GM18499 (cell line): ENCODE data around the gene CBLB.

Experiments used
- ATAC-seq: cut with Tn5 transposase; IDR thresholded peaks from one replicate; pipeline ENCODE4 v1.9.1; 2021; ENCODE audit warnings: moderate number of reproducible peaks; ENCODE audit not compliant: insufficient read depth, unreplicated experiment

The CBLB gene

DNA sequence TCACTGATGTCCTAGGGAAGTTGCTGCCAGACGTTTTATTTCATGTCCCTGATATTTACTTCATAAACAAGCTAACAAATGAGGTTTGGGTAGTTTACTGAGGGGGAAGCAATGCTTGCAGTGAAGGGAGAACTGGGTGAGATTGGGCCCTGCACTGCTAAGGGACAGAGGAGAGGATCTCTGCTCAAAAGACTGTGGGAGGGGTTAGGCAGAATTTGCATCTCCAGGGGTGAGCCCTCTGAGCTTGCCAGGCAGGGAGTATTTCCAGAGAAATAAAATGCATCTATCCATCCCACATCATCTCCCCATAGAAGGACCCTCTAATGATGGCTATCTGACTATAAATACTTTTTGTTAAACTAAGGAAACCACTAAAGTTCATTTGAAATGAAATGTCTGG is 215.6 kb downstream of the CBLB start:
- ATAC-seq, result no peak

- ATAC-seq, result no peak
Measured at GRCh38 chr3:105649480-105649879, 219.3 kb downstream of the CBLB start.

GRCh38 chr3:105647047-105647446 is 221.8 kb downstream of the CBLB start:
- no peak for ATAC-seq

- ATAC-seq, result no peak
Measured at GRCh38 chr3:105639131-105639530, 229.7 kb downstream of the CBLB start.

DNA sequence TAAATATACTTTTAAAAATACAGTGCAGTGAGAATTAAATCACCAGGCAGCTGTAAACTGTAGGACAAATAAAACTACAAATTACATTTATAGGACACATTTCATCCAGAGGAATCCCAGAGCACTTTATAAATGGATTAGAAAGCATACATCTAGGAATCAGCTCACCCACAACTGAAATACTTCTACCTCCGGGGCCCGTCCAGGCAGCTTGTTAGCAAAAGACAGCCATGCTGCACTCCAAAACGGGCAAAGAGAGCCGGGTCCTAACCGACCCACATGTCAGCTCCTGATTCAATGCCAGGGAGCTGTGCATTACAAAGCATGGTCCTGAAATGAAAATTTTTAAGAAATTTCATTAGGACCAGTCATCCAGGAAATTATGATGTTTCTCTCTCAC is 234.1 kb downstream of the CBLB start:
- ATAC-seq, result no peak

DNA sequence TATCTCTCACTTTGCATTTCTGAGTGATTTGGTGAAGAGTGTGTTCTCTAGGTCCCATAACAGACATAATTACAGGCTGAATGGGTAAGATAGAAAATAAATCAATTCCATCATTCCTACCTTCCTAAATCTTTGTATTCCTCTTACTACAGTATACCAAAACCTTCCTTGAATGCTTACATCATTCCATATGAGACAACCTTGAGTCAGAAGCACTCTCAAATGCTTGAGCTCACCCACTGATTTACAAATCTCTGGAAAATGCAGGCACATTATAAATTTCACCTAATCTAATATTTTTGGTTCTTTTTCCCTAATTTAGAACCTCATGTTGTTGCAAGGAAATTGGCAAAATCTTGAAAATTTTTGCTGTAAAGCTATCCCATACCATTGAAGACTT is 239.1 kb downstream of the CBLB start:
- ATAC-seq, result no peak

DNA sequence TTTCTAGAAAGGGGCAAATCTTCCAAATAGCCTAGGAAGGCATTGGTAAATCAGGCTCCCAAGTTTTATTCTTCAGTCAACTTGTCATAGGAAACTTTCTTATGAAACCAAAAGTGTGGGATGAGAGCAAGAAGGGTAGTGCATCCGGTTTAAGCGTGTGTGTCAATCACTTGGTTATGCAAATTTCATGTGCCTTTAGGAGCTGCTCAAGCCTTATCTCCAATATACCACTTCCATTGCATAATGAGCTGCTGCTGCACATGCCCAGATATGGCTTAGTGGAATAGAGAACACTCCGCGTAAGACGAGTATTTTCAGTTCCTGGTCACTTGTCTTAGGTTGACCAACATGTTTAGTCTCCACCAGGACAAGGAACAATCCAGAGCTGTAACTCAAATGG is 242.1 kb downstream of the CBLB start:
- ATAC-seq, result no peak

GRCh38 chr3:105622169-105622568 is 246.6 kb downstream of the CBLB start:
- no peak for ATAC-seq

DNA sequence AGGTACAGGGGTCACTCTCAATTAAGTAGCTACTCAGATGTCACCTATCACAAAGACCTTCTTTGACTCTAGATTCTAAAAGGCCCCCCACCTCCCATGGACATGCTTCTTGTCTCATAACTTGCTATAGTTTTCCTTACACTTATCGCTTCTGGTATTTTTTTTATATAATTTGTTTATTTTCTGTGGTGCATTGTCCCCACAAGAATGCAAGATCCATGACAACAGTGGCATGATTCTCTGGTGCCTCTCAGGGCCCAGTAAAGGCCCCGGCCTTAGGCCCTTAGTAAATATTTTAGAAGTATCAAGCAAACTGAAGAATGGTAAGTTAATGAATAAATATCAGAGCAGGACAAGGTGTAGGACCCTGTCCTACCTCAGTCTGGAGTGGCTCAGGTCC is 248.6 kb downstream of the CBLB start:
- no peak for ATAC-seq

- ATAC-seq, result no peak
Measured at GRCh38 chr3:105619651-105620050, 249.2 kb downstream of the CBLB start.

DNA sequence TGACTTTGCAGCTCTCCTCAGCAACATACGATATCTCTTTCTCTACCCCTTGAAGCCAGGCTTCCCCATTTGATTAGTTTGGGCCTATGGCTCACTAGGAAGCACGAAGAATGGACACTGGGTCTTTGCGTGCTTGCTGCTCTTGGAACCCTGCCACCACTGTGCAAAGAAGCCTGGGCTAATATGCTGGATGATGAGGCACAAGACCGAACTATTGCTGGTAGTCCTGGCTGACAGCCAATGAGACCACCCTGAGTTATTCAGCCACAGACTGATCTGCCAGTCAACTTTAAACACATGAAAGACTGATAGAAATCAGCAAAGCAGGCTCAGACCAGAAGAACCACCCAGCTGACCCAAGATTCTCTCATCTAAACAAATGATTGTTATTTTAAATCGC is 250.3 kb downstream of the CBLB start:
- ATAC-seq, result no peak

DNA sequence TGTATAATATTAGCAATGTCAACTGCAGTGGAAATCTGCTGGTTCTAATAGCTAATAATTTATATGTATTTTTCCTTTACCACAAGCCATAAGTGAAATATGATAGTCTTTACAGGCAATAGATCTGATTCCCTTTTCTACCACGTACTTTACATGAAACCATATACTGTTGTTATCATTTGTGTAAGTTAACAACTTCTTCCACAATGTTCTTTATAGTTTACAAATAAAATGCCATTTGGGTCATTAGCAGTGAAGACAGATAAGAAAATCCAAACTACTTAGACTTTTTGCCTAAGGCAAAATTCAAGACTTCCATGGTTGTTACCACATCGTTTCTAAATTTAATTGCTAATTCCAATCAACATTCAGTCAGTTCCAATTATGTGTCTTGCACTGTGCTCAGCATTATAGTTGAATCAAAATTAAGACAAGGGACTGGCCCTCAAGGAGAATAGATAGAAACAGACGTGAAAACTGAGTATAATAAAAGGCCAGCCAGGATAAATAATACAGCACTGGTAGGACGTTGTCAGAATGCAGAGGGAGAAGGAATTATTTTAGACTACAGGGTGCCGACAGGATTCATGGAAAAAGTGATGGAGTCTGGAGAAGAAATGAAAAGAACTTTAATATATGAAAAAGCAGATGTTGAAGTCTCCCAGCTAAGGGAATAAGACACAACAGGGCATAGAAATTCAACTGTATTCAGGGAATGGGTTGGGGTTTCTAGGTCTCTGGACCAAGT is 252.3 kb downstream of the CBLB start:
- no peak for ATAC-seq

- no peak for ATAC-seq
Measured at GRCh38 chr3:105615814-105616213, 253.0 kb downstream of the CBLB start.

DNA sequence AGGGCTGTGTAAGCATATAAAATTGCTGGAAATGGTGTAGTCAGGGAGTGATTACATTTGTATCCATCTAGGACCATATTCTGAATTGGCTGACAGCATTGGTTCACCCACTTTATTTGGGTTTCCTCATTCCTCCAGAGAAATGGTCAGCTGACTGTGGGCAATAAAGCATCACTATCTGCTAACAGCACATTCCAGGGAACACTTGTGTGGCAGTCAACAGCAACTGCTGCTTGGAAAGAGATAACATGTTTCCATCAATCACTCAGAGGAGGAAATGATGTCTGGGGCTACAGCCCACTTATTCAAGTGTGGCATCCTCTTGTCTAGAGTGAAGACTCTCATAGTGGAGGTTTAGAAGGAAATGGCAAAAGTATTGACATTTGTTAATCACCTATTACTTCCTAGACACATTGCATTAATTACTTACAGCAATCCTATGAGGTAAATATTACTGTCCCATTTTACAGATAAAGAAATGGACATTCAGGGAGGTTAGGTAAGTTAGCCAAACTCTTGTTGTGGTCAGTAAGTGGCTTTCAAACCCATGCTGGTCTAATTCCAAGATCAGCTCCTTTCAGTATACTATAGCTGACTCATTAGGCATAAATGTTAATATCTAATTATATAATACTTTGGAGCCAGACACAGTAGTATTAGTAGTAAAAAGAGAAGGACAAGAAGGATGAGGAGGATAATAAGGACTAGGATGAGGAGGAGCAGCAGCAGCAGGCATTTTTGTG is 254.4 kb downstream of the CBLB start:
- ATAC-seq, result no peak

DNA sequence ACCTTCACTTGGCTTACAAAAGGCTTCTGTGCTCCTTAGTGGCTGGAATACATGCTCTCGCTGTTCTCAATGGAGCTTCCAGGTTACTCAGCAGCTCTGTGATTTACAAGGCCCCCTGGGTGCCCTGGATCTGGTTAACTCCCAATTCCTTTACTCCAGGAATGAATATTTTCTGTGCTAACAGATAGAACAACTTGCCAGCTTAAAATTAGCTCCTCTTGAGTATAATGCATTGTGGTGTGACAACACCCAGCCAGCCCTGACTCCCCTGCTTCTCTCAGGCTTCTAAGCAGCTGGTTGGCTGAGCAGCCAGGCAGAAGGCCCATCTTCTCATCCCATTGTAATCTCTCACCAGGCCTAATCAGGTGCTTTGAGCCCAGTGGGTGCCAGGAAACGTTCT is 255.7 kb downstream of the CBLB start:
- ATAC-seq, result no peak

DNA sequence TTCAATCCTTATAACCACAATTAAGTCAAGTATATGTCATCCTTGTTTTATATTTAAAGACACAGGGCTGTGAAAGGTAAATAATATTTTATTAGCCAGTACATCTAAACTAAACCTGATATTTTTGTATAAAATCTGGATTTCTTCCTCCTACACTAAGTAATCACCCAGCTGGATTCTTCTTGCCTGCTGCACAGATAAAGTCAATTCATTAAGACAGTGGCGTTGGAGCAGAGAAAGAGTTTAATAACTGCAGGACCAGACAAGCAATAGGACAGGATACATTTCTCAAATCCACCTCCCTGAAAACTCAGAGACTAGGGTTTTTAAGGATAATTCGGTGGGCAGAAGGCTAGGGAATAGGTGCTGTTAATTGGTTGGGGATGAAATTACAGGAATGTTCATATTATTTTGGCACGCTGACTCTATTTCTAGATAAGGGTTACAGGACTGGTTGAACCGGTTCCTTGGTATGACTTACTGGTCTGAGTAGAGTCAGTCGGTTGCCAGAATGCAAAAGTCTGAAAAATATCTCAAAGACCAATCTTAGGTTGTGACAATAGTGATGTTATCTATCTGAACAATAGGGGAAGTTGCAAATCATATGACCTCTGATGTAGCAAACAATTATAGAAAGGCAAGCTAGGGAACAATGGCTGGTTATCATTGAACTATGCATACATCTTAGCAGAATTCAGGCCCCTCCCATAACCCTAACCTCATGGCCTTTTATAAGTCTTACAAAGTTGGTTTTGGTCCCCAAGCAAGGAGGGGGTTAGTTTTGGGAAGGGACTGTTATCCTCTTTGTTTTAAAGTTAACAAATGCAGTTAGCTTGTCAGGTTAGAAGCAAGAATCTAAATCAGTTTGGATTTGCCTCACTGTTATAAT is 257.3 kb downstream of the CBLB start:
- ATAC-seq, result no peak

GRCh38 chr3:105610473-105610872 is 258.3 kb downstream of the CBLB start:
- no peak for ATAC-seq

- no peak for ATAC-seq
Measured at GRCh38 chr3:105608623-105609022, 260.2 kb downstream of the CBLB start.

DNA sequence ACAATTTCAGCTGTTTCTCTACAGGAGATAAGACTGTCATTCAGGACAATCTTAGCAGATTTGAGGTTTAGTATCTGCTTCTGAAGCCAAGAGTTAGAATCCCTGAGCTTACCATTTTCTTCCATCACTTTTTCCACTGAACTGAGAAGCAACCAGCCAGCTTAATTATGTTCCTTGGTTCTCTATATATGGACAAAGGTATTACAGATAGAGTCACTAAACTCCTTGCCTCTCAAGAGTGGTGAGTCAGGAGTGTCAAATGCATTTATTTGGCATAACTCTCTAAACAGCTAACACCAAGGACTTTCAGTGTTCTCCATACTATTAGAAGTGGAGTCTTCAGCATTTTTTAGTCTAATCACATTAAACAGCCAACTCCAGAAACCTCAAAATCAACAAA is 262.8 kb downstream of the CBLB start:
- no peak for ATAC-seq
